HEK293T (cell line): ENCODE results near the gene TMEM87A.

Experiments
- CTCF ChIA-PET: fragments of 350-600 bp; formaldehyde crosslinking; extraction: SDS; loops from one replicate; lab custom pipeline; 2021; ENCODE audit warnings: antibody characterized with exemption, inconsistent platforms; lab: Yijun Ruan, JAX
- POLR2A ChIA-PET: fragments of 350-600 bp; formaldehyde crosslinking; extraction: SDS; loops from one replicate; lab custom pipeline; 2020; ENCODE audit warnings: antibody characterized with exemption, inconsistent platforms; lab: Yijun Ruan, JAX
- DNase-seq: peaks from one replicate; pipeline ENCODE4 v3.0.0; 2012; ENCODE audit warnings: mixed read lengths; ENCODE audit errors: extremely low spot score
- ARNT ChIP-seq: fragments of 450-650 bp; IDR thresholded peaks from 2 replicates; pipeline ENCODE4 v1.6.1; 2017; ENCODE audit warnings: mild to moderate bottlenecking
- BHLHE40 ChIP-seq: fragments of 450-650 bp; IDR thresholded peaks from 2 replicates; pipeline ENCODE4 v1.6.1; 2016; ENCODE audit warnings: mild to moderate bottlenecking, moderate library complexity, borderline replicate concordance
- CTBP1 ChIP-seq: fragments of 450-650 bp; IDR thresholded peaks from 2 replicates; pipeline ENCODE4 v1.6.1; 2016; ENCODE audit warnings: borderline replicate concordance
- ELF4 ChIP-seq: fragments of 450-650 bp; IDR thresholded peaks from 2 replicates; pipeline ENCODE4 v1.6.1; 2017; ENCODE audit warnings: antibody characterized with exemption
- FOXA1 ChIP-seq: fragments of 450-650 bp; IDR thresholded peaks from 2 replicates; pipeline ENCODE4 v1.6.1; 2016; ENCODE audit warnings: mild to moderate bottlenecking
- FOXK2 ChIP-seq: fragments of 450-650 bp; IDR thresholded peaks from 2 replicates; pipeline ENCODE4 v1.6.1; 2016; ENCODE audit warnings: mild to moderate bottlenecking
- FOXM1 ChIP-seq: fragments of 450-650 bp; IDR thresholded peaks from 2 replicates; pipeline ENCODE4 v1.6.1; 2017; ENCODE audit warnings: mild to moderate bottlenecking, borderline replicate concordance
- HDGF ChIP-seq: fragments of 450-650 bp; IDR thresholded peaks from 2 replicates; pipeline ENCODE4 v1.6.1; 2017; ENCODE audit warnings: antibody characterized with exemption, borderline replicate concordance
- L3MBTL2 ChIP-seq: fragments of 450-650 bp; conservative IDR thresholded peaks from 2 replicates; pipeline ENCODE4 v1.6.1; 2016; ENCODE audit warnings: mild to moderate bottlenecking
- LEF1 ChIP-seq: fragments of 450-650 bp; IDR thresholded peaks from 2 replicates; pipeline ENCODE4 v1.6.1; 2017; ENCODE audit warnings: mild to moderate bottlenecking, borderline replicate concordance
- NFRKB ChIP-seq: fragments of 450-650 bp; IDR thresholded peaks from 2 replicates; pipeline ENCODE4 v1.6.1; 2016; ENCODE audit warnings: mild to moderate bottlenecking, moderate library complexity
- PKNOX1 ChIP-seq: fragments of 450-650 bp; IDR thresholded peaks from 2 replicates; pipeline ENCODE4 v1.6.1; 2016
- SP1 ChIP-seq: fragments of 450-650 bp; IDR thresholded peaks from 2 replicates; pipeline ENCODE4 v1.6.1; 2017
- SUZ12 ChIP-seq: fragments of 450-650 bp; IDR thresholded peaks from 2 replicates; pipeline ENCODE4 v1.6.1; 2016; ENCODE audit warnings: mild to moderate bottlenecking
- TARDBP ChIP-seq: fragments of 450-650 bp; IDR thresholded peaks from 2 replicates; pipeline ENCODE4 v1.6.1; 2016
- ZNF384 ChIP-seq: fragments of 450-650 bp; IDR thresholded peaks from 2 replicates; pipeline ENCODE4 v1.6.1; 2016

TMEM87A gene

GRCh38 chr15:42270551-42270950, 2.7 kb downstream of the TMEM87A start:
- ChIA-PET POLR2A (interaction anchor here (0.7 kb wide), 1 partner anchor 62 kb away, joined by 3 read pairs; the partner anchor contains the start of gene VPS39), CTCF (no interaction called here)
- TF ChIP-seq HDGF (no peak), TARDBP (no peak), PKNOX1 (no peak), LEF1 (no peak), ZNF384 (no peak), CTBP1 (no peak), NFRKB (no peak), FOXK2 (no peak), FOXM1 (no peak), BHLHE40 (no peak), ELF4 (no peak), FOXA1 (no peak), SP1 (no peak), SUZ12 (no peak)
- no peak for DNase-seq

DNA sequence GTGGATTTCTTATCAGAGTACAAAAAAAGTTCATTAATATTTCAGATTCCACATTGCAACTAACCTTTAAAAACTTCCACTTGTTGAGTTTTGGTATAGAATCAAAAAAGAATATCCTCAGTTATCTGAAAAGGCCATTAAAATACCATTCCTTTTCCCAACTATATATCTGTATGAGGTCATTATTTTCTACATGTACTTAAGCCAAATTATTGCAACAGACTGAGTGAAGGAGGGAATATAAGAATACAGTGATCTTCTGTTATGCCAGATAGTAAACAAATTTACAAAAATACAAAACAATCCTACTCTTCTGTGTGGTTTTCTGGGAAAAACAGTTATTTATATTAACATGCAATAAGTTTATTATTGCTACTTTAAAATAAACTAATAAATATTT, 5.9 kb downstream of the TMEM87A start:
- CTCF ChIA-PET = no interaction called here
- no peak for DNase-seq
- POLR2A ChIA-PET = no interaction called here
- TF ChIP-seq FOXM1 (no peak), FOXA1 (no peak), CTBP1 (no peak), HDGF (no peak), BHLHE40 (no peak), ZNF384 (no peak), TARDBP (no peak), LEF1 (no peak), ARNT (no peak), ELF4 (no peak), PKNOX1 (no peak), SP1 (no peak), FOXK2 (no peak)

DNA sequence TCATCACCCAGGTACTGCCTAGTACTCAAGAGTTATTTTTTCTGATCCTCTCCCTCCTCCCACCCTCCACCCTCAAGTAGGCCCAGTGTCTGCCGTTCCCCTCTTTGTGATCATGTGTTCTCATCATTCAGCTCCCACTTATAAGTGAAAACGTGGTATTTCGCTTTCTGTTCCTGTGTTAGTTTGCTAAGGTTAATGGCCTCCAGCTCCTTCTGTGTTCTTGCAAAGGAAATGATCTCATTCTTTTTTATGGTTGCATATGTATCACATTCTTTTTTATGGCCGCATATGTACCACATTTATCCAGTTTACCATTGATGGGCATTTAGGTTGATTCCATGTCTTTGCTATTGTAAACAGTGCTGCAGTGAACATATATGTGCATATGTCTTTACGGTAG, 8.4 kb downstream of the TMEM87A start:
- DNase-seq = no peak
- ChIA-PET POLR2A (interaction anchor here (1.3 kb wide), 1 partner anchor 8 kb away, joined by 6 read pairs; the partner anchor contains the start of genes GANC and TMEM87A), CTCF (interaction anchor here (0.6 kb wide), 1 partner anchor 121 kb away, joined by 3 read pairs; no protein-coding TSS in a partner anchor)
- TF ChIP-seq ZNF384 (no peak), NFRKB (no peak), FOXK2 (no peak), FOXA1 (no peak), TARDBP (no peak), PKNOX1 (no peak), CTBP1 (no peak), FOXM1 (no peak), SUZ12 (no peak), HDGF (no peak), LEF1 (no peak), L3MBTL2 (no peak), SP1 (no peak), BHLHE40 (no peak), ELF4 (no peak), ARNT (no peak)

DNA sequence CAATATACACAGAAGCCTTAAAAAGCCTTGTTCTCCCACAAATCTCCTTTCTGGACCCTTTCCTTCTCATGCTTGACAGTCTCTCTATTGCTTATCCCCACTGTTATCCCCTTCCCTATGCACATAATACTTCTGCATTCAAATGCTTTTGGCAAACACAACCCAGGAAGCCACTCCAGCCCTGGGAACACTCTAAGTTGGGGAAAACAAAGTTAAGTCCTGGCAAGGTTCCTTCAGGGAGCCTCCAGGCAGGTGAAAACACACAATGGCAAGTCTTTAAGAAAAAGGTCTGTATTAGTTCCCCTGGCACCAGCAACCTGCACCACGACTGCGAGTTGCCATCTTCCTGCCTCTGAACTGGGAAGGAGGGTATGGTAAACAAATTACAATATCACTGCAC, 19.9 kb downstream of the TMEM87A start:
- POLR2A ChIA-PET = no interaction called here
- no peak for DNase-seq
- CTCF ChIA-PET = interaction anchor here (0.6 kb wide), 1 partner anchor 42 kb away, joined by 3 read pairs; no protein-coding TSS in a partner anchor
- TF ChIP-seq ARNT (no peak), CTBP1 (no peak), ELF4 (no peak), BHLHE40 (no peak), SUZ12 (no peak), L3MBTL2 (no peak), TARDBP (no peak), FOXK2 (no peak), FOXM1 (no peak), SP1 (no peak), FOXA1 (no peak), NFRKB (no peak), PKNOX1 (no peak), LEF1 (no peak), ZNF384 (no peak), HDGF (no peak)

GRCh38 chr15:42240823-42241222, 32.4 kb downstream of the TMEM87A start:
- CTCF ChIA-PET = no interaction called here
- DNase-seq = no peak
- POLR2A ChIA-PET = no interaction called here
- TF ChIP-seq ELF4 = no peak
- no peak for TF ChIP-seq L3MBTL2
- no peak for TF ChIP-seq BHLHE40
- TF ChIP-seq ARNT = no peak
- no peak for TF ChIP-seq FOXM1
- no peak for TF ChIP-seq PKNOX1
- TF ChIP-seq ZNF384 = no peak
- TF ChIP-seq LEF1 = no peak
- TF ChIP-seq SUZ12 = no peak
- TF ChIP-seq FOXK2 = no peak
- no peak for TF ChIP-seq NFRKB
- TF ChIP-seq CTBP1 = no peak
- no peak for TF ChIP-seq SP1
- no peak for TF ChIP-seq FOXA1
- no peak for TF ChIP-seq HDGF
- TF ChIP-seq TARDBP = no peak
